H1 (cell line): ENCODE results near the gene CNNM1. TPM values are rescaled to one million over a fixed set of nuclear protein-coding genes. Genes with fewer than 3 reads are reported as not detected.

Experiments
- CREB1 ChIP-seq: IDR thresholded peaks from 2 replicates; pipeline ENCODE4 v1.6.1; 2012; ENCODE audit warnings: inconsistent platforms
- JUN ChIP-seq: IDR thresholded peaks from 2 replicates; pipeline ENCODE4 v1.6.1; 2011; ENCODE audit warnings: low read depth, mild to moderate bottlenecking, improper control_type of control experiment, low read length
- polyA plus RNA-seq, 7 experiments: library from polyadenylated mRNA; depleted of rRNA in 3 of 7; stranded (reverse) in 5 of 7; unstranded in 2 of 7; fragments of >200 nt in 5 of 7; fragments of 200-250 nt in 2 of 7; gene quantifications; 1 replicate in 5 of 7; 2 replicates in 1 of 7; 4 replicates in 1 of 7; pipeline versions ENCODE4 v1.2.1 to v1.2.3, GENCODE V29; 2011 to 2013; ENCODE audit warnings: missing spikeins in 2 of 7, mixed read lengths in 2 of 7
- total RNA-seq: library from RNA; stranded (reverse); fragmentation: NEBNext Ultra II Directional; extraction: Animal tissue kit (Norgen Biotek cat#: 25700); gene quantifications from 2 replicates; pipeline ENCODE4 v1.2.1, GENCODE V29; 2021

CNNM1 gene
- total and polyA plus RNA-seq, 2 of the 8 experiments (the other 6 are each of a cell fraction or from before 2014, with no cell fraction given), result 0.74 to 0.92 TPM

- TF ChIP-seq JUN (no peak), CREB1 (no peak)
Measured at GRCh38 chr10:99292159-99292558, 37.0 kb upstream of the CNNM1 start (continued).
